Measurements from ENCODE around the gene DNM3. TPM values are rescaled to one million over a fixed set of nuclear protein-coding genes. Genes with fewer than 3 reads are reported as not detected.
A peak's percentile ranks its signal among the peaks of the same experiment; 100 is the strongest.

DNM3 gene
- total and polyA plus RNA-seq, 5 experiments from 2014 or later, result 0.36 to 2.3 (median 0.41) TPM

DNA sequence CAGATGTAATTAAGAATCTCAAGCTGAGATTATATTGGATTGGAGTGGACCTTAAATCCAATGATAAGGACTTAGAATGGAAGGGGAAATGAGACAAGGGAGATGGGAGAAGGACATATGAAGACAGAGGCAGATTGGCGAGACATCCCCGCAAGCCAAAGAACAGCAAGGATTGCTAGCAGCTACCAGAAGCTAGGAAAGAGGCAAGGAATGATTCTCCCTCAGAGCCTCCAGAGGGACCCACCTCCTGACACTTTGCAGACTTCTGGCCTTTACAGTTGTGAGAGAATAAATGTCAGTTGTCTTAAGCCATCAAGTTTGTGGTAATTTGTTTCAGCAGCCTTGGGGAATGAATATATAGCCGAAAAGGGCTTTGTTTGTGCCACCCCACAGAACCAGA lies 39.1 kb upstream of the DNM3 start:
- Mint-ChIP-seq H3K9me3 (no peaks in the 10 kb centered on the region), H3K27me3 (peaks cover 0 to 4% (median 0%) of the 10 kb centered on the region in 5 donors), H3K36me3 (peaks cover 0 to 17% (median 0%) of the 10 kb centered on the region in 3 donors), H3K4me1 (peaks cover 5 to 18% (median 10%) of the 10 kb centered on the region in 4 donors), H3K27ac (no peak overlapping the region), H3K4me3 (no peak overlapping the region)
- DNase-seq, result no peak
- POLR2A ChIA-PET, result no interaction called here
- no peak for ATAC-seq

DNA sequence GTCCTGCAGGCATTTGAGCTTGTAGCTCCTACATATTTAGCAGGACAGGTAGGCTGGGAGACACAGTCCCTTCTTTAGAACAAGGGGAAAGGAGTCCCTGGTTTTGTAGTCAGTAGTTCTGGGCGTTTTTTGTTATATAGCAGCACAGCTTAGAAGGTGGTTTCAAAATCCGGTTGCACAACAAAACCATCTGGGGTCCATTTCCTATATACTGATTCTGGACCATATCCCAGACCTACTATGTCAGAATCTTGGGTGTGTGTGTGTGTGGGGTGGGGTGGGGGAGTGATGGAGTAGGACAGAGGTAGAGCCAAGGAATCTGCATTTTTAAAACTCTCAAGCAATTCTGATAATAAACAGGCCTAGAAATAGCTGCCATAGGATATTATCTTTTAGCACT lies 38.3 kb upstream of the DNM3 start:
- Mint-ChIP-seq H3K27ac (no peak overlapping the region), H3K9me3 (no peaks in the 10 kb centered on the region), H3K4me1 (peaks cover 5 to 22% (median 10%) of the 10 kb centered on the region in 4 donors), H3K4me3 (no peak overlapping the region), H3K36me3 (peaks cover 0 to 8% (median 0%) of the 10 kb centered on the region in 3 donors), H3K27me3 (peaks cover 0 to 4% (median 0%) of the 10 kb centered on the region in 5 donors)
- POLR2A ChIA-PET, result no interaction called here
- ATAC-seq (no peak), DNase-seq (no peak)

DNA sequence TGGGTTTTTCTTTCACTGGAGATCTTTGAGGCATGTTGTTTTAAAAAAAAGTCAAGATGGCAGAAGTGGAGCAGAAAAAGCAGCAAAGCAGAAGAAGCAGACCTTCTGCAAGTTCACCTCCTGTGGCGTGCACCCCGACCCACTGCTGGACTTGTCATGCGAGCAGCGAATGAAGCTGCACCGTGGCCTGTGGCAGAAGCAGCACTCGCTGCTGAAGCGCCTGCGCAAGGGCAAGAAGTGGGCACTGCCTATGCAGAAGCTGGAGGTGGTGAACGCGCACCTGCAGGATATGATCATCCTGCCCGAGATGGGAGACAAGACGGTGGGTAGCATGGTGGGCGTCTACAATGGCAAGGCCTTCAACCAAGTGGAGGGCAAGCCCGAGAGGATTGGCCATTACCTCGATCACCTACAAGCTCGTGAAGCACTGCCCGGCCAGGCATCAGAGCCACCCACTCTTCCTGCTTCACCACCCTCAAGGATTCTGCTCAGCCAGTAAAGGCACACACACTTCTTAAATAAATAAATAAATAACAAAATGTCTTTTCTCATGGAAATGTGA lies 37.8 kb upstream of the DNM3 start:
- POLR2A ChIA-PET, result no interaction called here
- Mint-ChIP-seq H3K4me3 (no peak overlapping the region), H3K27me3 (peaks cover 0 to 4% (median 0%) of the 10 kb centered on the region in 5 donors), H3K9me3 (no peaks in the 10 kb centered on the region), H3K4me1 (peaks cover 3 to 22% (median 10%) of the 10 kb centered on the region in 4 donors), H3K36me3 (peaks cover 0 to 4% (median 0%) of the 10 kb centered on the region in 3 donors), H3K27ac (no peak overlapping the region)
- DNase-seq, result no peak
- ATAC-seq, result no peak

DNA sequence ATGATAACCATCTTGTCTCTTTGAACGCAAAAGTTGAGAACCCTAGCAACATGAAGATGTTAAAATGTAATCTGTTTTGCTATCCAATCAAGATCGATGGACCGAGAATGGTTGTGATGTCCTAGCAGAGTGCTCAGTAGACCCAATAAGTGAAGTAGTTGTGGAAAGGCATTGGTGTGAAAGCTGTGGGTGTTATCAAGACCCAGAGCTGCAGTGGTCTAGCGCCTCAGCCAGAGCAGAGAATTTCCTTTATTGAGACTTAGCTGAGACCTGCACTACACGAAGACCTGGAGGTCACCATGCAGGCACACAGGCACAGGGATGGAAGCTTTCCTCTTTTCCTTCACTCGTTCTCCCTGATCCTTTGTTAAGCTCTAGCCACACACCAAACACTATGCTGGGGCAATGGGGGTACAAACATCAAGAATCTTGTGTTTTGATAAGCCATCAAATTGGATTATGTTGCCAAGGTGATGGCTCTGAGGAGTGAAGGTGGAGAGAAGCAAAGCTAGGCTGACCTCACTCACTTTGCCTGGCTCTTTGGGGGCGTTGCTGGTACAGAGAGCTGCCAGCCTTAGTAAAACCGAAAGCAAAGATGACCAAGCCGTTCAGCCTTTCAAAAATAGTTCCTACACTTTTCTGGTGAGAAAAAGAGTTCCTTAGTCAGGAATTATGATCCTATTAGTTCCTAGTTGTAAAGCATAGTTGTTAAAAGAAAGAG lies 35.7 kb upstream of the DNM3 start:
- Mint-ChIP-seq H3K4me1 (peaks cover 3 to 22% (median 10%) of the 10 kb centered on the region in 4 donors), H3K4me3 (peak overlapping the region in 6 of 10 donors; percentile 7 to 65 (median 26)), H3K9me3 (no peaks in the 10 kb centered on the region), H3K36me3 (no peaks in the 10 kb centered on the region), H3K27ac (peak overlapping the region in 3 of 10 donors; percentile 24 to 84 (median 50)), H3K27me3 (peaks cover 0 to 7% (median 4%) of the 10 kb centered on the region in 5 donors)
- DNase-seq, result peak in 1 of 10 donors; percentile 5
- POLR2A ChIA-PET, result no interaction called here
- ATAC-seq, result peak in 1 of 2 donors; percentile 49

DNA sequence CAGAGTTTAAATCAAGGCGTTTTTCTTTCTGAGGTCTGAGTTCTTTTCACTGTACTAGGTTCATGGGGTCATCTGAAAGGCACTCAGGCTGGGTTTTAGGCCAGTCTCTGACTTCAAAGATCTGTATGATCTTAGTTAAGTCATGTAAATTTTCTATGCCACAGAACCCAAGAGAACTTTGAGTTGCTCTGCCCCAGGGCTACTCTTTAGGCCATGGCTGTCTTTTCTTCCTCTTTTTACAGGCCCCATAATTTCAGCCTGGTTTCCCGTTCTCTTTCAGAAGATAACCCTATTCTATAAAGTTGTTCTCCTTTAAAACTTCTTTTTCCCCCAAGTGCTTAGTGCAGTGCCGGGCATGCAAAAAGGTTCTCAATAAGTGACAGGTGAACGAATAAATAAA lies 33.7 kb upstream of the DNM3 start:
- Mint-ChIP-seq H3K4me3 (no peak overlapping the region), H3K4me1 (peaks cover 3 to 22% (median 6%) of the 10 kb centered on the region in 4 donors), H3K27ac (no peak overlapping the region), H3K36me3 (peaks cover 0 to 3% (median 0%) of the 10 kb centered on the region in 3 donors), H3K9me3 (no peaks in the 10 kb centered on the region), H3K27me3 (peaks cover 0 to 17% (median 5%) of the 10 kb centered on the region in 5 donors)
- POLR2A ChIA-PET, result interaction anchor here (0.8 kb wide), 1 partner anchor 296 kb away, joined by 3 read pairs; no protein-coding TSS in a partner anchor
- DNase-seq (no peak), ATAC-seq (no peak)

DNA sequence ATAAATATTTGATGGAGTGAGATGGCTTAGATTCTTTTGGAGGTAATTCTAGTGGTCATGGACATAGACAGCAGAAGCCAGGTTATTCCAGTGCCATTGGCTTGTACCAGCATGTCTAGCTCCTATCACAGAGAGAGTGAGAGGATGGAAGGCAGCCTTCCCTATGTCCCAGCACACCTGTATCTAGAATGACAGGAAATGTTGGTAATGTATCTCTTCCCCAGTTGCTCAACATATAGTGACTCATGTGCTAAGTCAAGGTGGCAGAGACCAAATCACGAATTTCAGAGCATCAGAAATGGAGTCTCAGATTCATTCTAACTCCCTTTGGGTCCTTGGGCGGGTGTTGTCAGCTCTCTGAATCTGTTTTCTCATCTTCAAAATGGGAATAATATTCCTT lies 31.5 kb upstream of the DNM3 start:
- H3K36me3 Mint-ChIP-seq, result peaks cover 0 to 10% (median 6%) of the 10 kb centered on the region in 3 donors
- ATAC-seq, result no peak
- no peaks in the 10 kb centered on the region for H3K9me3 Mint-ChIP-seq
- POLR2A ChIA-PET, result no interaction called here
- DNase-seq, result no peak
- no peak overlapping the region for H3K27ac Mint-ChIP-seq
- peaks cover 0 to 17% (median 5%) of the 10 kb centered on the region in 5 donors for H3K27me3 Mint-ChIP-seq
- no peak overlapping the region for H3K4me3 Mint-ChIP-seq
- H3K4me1 Mint-ChIP-seq, result peaks cover 3 to 22% (median 6%) of the 10 kb centered on the region in 4 donors

DNA sequence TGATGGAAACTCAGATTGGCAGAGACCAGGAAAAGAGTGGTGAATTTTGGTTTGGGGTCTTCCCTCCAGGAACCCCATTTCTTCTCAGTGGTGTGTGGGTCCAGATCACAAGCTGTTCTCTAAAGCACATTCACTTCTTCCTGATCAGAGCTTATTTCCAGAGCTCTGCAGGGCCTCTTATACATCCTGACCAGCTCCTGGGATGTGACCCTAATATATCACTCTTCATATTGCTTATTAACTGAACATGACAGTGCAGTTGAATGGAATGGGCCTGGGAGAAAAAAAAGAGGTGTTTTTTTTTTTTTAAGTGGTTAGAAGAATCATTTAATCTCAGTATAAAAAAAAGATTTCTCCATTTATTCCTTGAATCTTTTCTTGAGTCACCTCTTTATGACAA lies 29.6 kb upstream of the DNM3 start:
- H3K9me3 Mint-ChIP-seq, result no peaks in the 10 kb centered on the region
- POLR2A ChIA-PET, result no interaction called here

DNA sequence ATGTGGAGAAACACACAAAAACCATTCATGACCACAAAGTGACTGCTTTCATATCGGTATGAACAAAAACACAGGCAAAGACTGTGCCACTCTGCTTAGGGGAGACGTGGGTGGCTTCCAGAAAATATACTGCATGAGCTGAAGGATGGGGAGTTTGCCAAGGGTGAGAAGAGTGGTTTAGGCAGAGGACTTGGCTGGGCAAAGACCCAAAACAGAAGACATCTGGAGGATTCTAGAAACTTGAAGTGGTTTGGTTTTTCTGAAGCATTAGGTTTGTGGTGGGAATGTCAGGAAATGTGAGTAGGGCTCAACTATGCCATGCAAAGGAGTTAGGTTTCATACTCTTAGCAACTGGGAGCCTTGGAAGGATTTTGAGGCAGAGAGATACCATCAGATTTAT lies 26.6 kb upstream of the DNM3 start:
- POLR2A ChIA-PET, result no interaction called here
- ATAC-seq, result no peak
- DNase-seq, result no peak
- peaks cover 0 to 11% (median 9%) of the 10 kb centered on the region in 3 donors for H3K36me3 Mint-ChIP-seq
- no peaks in the 10 kb centered on the region for H3K9me3 Mint-ChIP-seq
- H3K27me3 Mint-ChIP-seq, result peaks cover 0 to 17% (median 5%) of the 10 kb centered on the region in 5 donors
- H3K4me3 Mint-ChIP-seq, result no peak overlapping the region
- H3K4me1 Mint-ChIP-seq, result peaks cover 0 to 7% (median 0%) of the 10 kb centered on the region in 4 donors
- no peak overlapping the region for H3K27ac Mint-ChIP-seq

More for the DNA sequence above, 29.6 kb upstream of the DNM3 start:
- Mint-ChIP-seq H3K27ac (no peak overlapping the region), H3K36me3 (peaks cover 0 to 10% (median 6%) of the 10 kb centered on the region in 3 donors), H3K4me3 (no peak overlapping the region), H3K27me3 (peaks cover 0 to 17% (median 5%) of the 10 kb centered on the region in 5 donors), H3K4me1 (peaks cover under 1 to 6% (median 2%) of the 10 kb centered on the region in 4 donors)
- ATAC-seq, result no peak
- DNase-seq, result no peak

DNA sequence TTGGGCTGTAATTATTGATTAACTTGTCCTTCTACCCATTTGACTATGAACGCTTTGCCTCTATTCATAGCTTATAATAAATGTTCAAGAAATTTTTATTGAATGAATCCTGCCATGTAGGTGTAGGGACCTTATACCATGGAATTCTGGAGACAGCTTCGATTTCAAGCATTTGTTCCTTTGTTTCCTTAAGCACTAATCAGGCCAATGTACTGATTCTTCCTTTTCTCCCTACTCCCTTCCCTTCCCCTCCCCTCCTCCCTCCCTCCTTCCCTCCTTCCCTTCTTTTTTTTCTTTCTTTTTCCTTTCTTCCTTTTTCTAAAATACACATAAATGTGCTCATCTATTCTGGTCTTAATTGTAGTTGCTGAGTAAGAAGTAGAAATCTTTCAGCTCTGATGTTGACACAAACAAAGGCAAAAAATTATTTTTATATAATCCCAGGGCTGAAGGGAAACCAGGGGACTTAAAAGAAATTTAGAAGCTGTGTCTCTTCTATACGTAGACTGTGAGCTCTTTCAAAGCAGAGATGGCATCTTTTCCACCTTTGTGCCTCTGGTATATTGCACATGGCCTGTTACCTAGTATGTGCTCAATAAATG lies 24.9 kb upstream of the DNM3 start:
- Mint-ChIP-seq H3K4me3 (no peak overlapping the region), H3K36me3 (peaks cover 0 to 12% (median 9%) of the 10 kb centered on the region in 3 donors), H3K9me3 (no peaks in the 10 kb centered on the region), H3K4me1 (peaks cover 0 to 7% (median 0%) of the 10 kb centered on the region in 4 donors), H3K27me3 (peaks cover 0 to under 1% (median 0%) of the 10 kb centered on the region in 5 donors), H3K27ac (peak overlapping the region in 1 of 10 donors; percentile 39)
- DNase-seq (no peak), ATAC-seq (no peak)
- POLR2A ChIA-PET, result no interaction called here

DNA sequence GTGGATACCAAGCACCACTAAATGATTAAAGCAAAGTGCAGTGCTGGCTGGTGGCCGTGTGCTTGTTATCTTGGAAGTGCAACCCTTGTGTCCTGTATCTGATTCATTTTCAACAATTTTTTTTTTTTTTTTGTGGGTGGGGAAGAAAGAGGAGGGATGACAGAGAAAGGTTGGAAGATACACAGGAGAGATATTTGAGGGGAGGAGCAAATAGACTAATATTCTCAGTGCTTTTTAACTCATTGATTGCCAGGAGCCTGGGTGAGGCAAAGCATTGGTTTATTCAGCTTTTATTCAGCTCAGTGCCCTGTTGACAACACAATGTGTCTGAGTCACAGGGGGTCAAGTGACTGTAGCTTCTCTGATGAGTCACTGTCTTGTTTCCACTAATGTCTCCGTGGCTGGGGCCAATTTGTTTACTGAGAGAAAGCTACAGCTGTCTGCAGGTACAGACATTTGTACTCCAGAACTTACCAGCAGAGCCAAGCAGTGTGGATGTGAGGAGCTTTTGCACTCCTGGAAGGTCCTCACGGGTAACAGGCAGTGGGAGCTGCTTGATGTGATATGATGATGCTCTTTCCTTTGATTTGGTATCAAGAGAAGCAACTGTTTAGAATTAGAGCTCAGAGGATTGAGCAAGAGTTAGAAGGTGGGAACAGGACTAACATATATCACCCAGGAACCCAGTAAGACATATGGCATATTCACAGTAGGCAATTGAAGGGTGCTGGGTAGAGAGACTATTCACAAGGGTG lies 23.6 kb upstream of the DNM3 start:
- H3K36me3 Mint-ChIP-seq, result peaks cover 0 to 13% (median 9%) of the 10 kb centered on the region in 3 donors
- DNase-seq (peak in 1 of 10 donors; percentile 10), ATAC-seq (no peak)
- H3K9me3 Mint-ChIP-seq, result no peaks in the 10 kb centered on the region
- peaks cover 0 to 7% (median 0%) of the 10 kb centered on the region in 4 donors for H3K4me1 Mint-ChIP-seq
- H3K4me3 Mint-ChIP-seq, result peak overlapping the region in 1 of 10 donors; percentile 28
- peak overlapping the region in 3 of 10 donors; percentile 42 to 86 (median 62) for H3K27ac Mint-ChIP-seq
- no peaks in the 10 kb centered on the region for H3K27me3 Mint-ChIP-seq
- POLR2A ChIA-PET, result interaction anchor here (0.7 kb wide), 1 partner anchor 56 kb away, joined by 4 read pairs; no protein-coding TSS in a partner anchor

DNA sequence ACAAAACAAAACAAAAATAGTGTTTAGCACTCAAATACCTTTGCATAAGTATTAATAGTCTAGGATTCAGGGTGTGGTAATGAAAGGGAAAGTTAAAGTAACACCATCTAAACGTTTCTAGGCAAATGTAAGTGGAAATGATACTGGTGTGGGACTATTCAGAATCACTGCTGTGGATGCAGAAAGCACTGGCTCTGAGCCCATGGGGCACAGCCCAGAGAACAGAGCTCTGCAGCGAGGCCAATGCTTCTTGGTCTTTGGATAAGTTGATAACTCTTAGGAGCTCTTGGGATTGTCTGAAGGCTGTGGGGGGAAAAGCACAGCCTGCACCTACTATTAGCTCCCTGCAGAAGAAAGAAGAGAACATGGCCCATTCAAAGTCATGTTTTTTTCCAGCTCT lies 21.4 kb upstream of the DNM3 start:
- DNase-seq, result no peak

DNA sequence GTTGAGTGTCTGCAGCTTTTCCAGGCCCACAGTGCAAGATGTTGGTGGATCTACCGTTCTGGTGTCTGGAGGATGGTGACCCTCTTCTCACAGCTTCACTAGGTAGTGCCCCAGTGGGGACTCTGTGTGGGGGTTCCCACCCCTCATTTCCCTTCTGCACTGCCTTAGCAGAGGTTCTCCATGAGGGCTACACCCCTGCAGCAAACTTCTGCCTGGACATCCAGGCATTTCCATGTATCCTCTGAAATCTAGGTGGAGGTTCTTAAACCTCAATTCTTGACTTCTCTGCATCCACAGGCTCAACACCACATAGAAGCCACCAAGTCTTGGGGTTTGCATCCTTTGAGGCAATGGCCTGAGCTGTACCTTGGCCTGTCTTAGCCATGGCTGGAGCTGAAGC lies 14.3 kb upstream of the DNM3 start:
- no peaks in the 10 kb centered on the region for H3K4me1 Mint-ChIP-seq
- H3K9me3 Mint-ChIP-seq, result peaks cover 9 to 33% (median 24%) of the 10 kb centered on the region in 9 donors
- ATAC-seq (no peak), DNase-seq (no peak)
- POLR2A ChIA-PET, result no interaction called here
- no peak overlapping the region for H3K4me3 Mint-ChIP-seq
- H3K36me3 Mint-ChIP-seq, result peaks cover 5 to 34% (median 31%) of the 10 kb centered on the region in 3 donors
- H3K27ac Mint-ChIP-seq, result no peak overlapping the region
- peaks cover 0 to 5% (median 0%) of the 10 kb centered on the region in 5 donors for H3K27me3 Mint-ChIP-seq

More for the DNA sequence above, 21.4 kb upstream of the DNM3 start:
- ATAC-seq, result no peak
- no peak overlapping the region for H3K27ac Mint-ChIP-seq
- H3K4me1 Mint-ChIP-seq, result peaks cover 0 to 7% (median 0%) of the 10 kb centered on the region in 4 donors
- no peak overlapping the region for H3K4me3 Mint-ChIP-seq
- peaks cover 0 to 3% (median 0%) of the 10 kb centered on the region in 5 donors for H3K27me3 Mint-ChIP-seq
- POLR2A ChIA-PET, result no interaction called here
- peaks cover 0 to 5% (median 2%) of the 10 kb centered on the region in 9 donors for H3K9me3 Mint-ChIP-seq
- peaks cover 4 to 20% (median 5%) of the 10 kb centered on the region in 3 donors for H3K36me3 Mint-ChIP-seq
